GM12865 (cell line): ENCODE measurements around the gene PPP2R2C.

Experiments used
- DNase-seq: peaks from one replicate; pipeline ENCODE4 v3.0.0; 2010; ENCODE audit warnings: low read depth
- H3K4me3 ChIP-seq: 2 replicates; pipeline ENCODE4 v1.5.1; 2011; ENCODE audit warnings: mild to moderate bottlenecking, low read depth, low read length, control low read depth
- CTCF ChIP-seq: IDR thresholded peaks from 2 replicates; pipeline ENCODE4 v1.5.1; 2011; ENCODE audit warnings: low read length, control low read depth, low read depth, inconsistent platforms; ENCODE audit not compliant: insufficient read depth; ENCODE audit errors: missing control alignments

Gene PPP2R2C

GRCh38 chr4:6420972-6421371, 51.4 kb downstream of the PPP2R2C start:
- no peak for DNase-seq
- no peak overlapping the region for H3K4me3 ChIP-seq
- no peak for TF ChIP-seq CTCF

- no peak for TF ChIP-seq CTCF
- no peak for DNase-seq
- H3K4me3 ChIP-seq: no peak overlapping the region
These were observed 52.4 kb downstream of the PPP2R2C start for GRCh38 chr4:6420036-6420435.

GRCh38 chr4:6419452-6420028, 52.9 kb downstream of the PPP2R2C start:
- no peak overlapping the region for H3K4me3 ChIP-seq
- no peak for TF ChIP-seq CTCF
- DNase-seq: no peak

GRCh38 chr4:6418193-6418755, 54.1 kb downstream of the PPP2R2C start:
- DNase-seq: no peak
- TF ChIP-seq CTCF: no peak
- no peak overlapping the region for H3K4me3 ChIP-seq

GRCh38 chr4:6417516-6418050, 54.8 kb downstream of the PPP2R2C start:
- TF ChIP-seq CTCF: no peak
- H3K4me3 ChIP-seq: no peak overlapping the region
- no peak for DNase-seq

- H3K4me3 ChIP-seq: no peak overlapping the region
- TF ChIP-seq CTCF: no peak
- no peak for DNase-seq
These were observed 55.7 kb downstream of the PPP2R2C start for GRCh38 chr4:6416518-6417286.
